Measurements from ENCODE around the gene PDCL3.

DNA sequence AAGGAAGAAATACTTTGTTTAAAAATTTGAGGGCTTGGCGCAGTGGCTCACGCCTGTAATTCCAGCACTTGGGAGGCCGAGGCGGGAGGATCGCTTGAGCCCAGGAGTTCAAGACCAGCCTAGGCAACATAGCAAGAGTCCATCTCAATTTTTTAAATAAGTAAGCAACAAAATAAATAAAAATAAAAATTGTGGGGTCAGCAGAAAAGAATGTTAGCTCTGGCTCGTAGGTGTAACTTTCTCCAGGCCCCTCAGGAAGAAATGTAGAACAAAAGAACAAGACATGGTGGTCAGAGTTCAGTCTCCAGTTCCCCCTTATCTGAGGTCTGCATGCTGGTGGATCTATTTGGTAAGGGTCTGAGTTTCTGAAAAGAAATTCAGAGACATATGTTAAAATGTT, 20.4 kb upstream of the PDCL3 start:
- TF ChIP-seq CTCF (IDR thresholded peaks at IDR 0.05; ENCODE audit: low read depth, low read length, poor library complexity, severe bottlenecking) (no peak), EZH2phosphoT487 (IDR thresholded peaks at IDR 0.05; ENCODE audit: borderline replicate concordance, low read length) (no peak)

Measured in DOHH2 (cell line).